Suprapubic skin (tissue), 4 donors: ENCODE measurements around the gene ITSN1.

Source experiments
- EP300 ChIP-seq: sonication (generic); formaldehyde crosslinking; IDR thresholded peaks from one replicate; pipeline ENCODE4 v1.6.1; 2017; ENCODE audit warnings: antibody characterized with exemption
- POLR2AphosphoS5 ChIP-seq, 3 donors: sonication (generic); formaldehyde crosslinking; IDR thresholded peaks; one replicate each; pipeline ENCODE4 v1.6.1; 2017; ENCODE audit warnings: antibody characterized with exemption in 3 of 3
- TF ChIP-seq, protein P1 (sequence below), 2 donors: fragments of 200-600 bp in 1 of 2; fragments of 450-650 bp in 1 of 2; sonication (generic) in 1 of 2; IDR thresholded peaks; one replicate each; pipeline ENCODE4 v1.5.1; 2016 to 2019; ENCODE audit warnings: antibody characterized with exemption in 2 of 2, mild to moderate bottlenecking in 1 of 2, moderate library complexity in 1 of 2

DNA sequence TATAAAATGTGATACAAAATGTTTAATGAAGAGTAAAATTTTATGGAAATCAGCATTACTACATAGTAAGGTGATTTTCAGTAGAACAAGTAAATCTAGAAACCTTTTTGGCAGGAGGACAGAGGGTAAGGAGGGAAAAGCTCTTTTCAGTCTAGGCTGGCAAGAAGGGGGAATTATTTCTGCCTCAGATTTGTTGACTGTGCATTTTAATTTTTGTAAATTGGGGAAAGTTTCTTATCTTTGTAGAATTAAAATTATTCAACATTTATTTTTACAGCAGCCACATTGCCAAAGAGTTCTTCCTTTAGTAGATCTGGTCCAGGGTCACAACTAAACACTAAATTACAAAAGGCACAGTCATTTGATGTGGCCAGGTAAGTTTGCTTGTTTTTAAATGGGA, 109.2 kb downstream of the ITSN1 start:
- TF ChIP-seq, protein P1, sequence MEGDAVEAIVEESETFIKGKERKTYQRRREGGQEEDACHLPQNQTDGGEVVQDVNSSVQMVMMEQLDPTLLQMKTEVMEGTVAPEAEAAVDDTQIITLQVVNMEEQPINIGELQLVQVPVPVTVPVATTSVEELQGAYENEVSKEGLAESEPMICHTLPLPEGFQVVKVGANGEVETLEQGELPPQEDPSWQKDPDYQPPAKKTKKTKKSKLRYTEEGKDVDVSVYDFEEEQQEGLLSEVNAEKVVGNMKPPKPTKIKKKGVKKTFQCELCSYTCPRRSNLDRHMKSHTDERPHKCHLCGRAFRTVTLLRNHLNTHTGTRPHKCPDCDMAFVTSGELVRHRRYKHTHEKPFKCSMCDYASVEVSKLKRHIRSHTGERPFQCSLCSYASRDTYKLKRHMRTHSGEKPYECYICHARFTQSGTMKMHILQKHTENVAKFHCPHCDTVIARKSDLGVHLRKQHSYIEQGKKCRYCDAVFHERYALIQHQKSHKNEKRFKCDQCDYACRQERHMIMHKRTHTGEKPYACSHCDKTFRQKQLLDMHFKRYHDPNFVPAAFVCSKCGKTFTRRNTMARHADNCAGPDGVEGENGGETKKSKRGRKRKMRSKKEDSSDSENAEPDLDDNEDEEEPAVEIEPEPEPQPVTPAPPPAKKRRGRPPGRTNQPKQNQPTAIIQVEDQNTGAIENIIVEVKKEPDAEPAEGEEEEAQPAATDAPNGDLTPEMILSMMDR (IDR thresholded peaks at IDR 0.05): no peak
- TF ChIP-seq POLR2AphosphoS5 (IDR thresholded peaks at IDR 0.05) (no peak), EP300 (no peak)
